Tibial nerve (tissue), 4 donors: ENCODE measurements around the gene CAMSAP2. TPM values are rescaled to one million over a fixed set of nuclear protein-coding genes. Genes with fewer than 3 reads are reported as not detected.
"Not testable (repeated sequence)": the region's sequence is repeated elsewhere in the genome, so short reads cannot be mapped to it uniquely, and the experiment has no call there.

Experiments used
- DNase-seq, 2 donors: peaks; one replicate each; pipeline ENCODE4 v3.0.0-alpha.2; 2019; ENCODE audit warnings: low spot score in 2 of 2
- H3K27ac ChIP-seq, 4 donors: fragments of 200-600 bp; sonication (generic) in 3 of 4; one replicate each; pipeline ENCODE4 v1.5.1; 2017 to 2019; ENCODE audit warnings: mild to moderate bottlenecking in 1 of 4
- H3K27me3 ChIP-seq, 2 donors: fragments of 200-600 bp; sonication (generic) in 1 of 2; one replicate each; pipeline versions ENCODE4 v1.5.1 to v1.6.0; 2017 to 2019
- H3K36me3 ChIP-seq, 3 donors: fragments of 200-600 bp; sonication (generic); one replicate each; pipeline ENCODE4 v1.5.1; 2018 to 2019
- H3K4me1 ChIP-seq, 4 donors: fragments of 200-600 bp; sonication (generic) in 3 of 4; one replicate each; pipeline ENCODE4 v1.5.1; 2017 to 2019
- H3K4me3 ChIP-seq, 4 donors: fragments of 200-600 bp; sonication (generic) in 3 of 4; one replicate each; pipeline ENCODE4 v1.5.1; 2017 to 2019; ENCODE audit warnings: mild to moderate bottlenecking in 1 of 4, moderate library complexity in 1 of 4
- H3K9me3 ChIP-seq, 4 donors: fragments of 200-600 bp; sonication (generic) in 3 of 4; one replicate each; pipeline ENCODE4 v1.5.1; 2017 to 2019
- EP300 ChIP-seq, 2 donors: sonication (generic); formaldehyde crosslinking; IDR thresholded peaks; one replicate each; pipeline ENCODE4 v1.6.1; 2017; ENCODE audit warnings: antibody characterized with exemption in 2 of 2, mild to moderate bottlenecking in 1 of 2
- POLR2A ChIP-seq, 2 donors: fragments of 450-650 bp; IDR thresholded peaks; one replicate each; pipeline ENCODE4 v1.6.1; 2017; ENCODE audit warnings: antibody characterized with exemption in 2 of 2, mild to moderate bottlenecking in 2 of 2, moderate library complexity in 2 of 2
- WGBS, 2 donors: methylation state at CpG; one replicate each; pipeline ENCODE4 v1.1.5; 2018; 5-methylcytosine and 5-hydroxymethylcytosine counted together
- total RNA-seq, 4 donors: library from RNA; depleted of rRNA; stranded (reverse); fragments of >200 nt; gene quantifications; one replicate each; pipeline ENCODE4 v1.1.0, GENCODE V29; 2016
- TF ChIP-seq, protein P1 (sequence below), 5 experiments: fragments of 200-600 bp in 3 of 5; fragments of 450-650 bp in 2 of 5; sonication (generic) in 3 of 5; IDR thresholded peaks; one replicate each; pipeline ENCODE4 v1.5.1; 2016 to 2019; ENCODE audit warnings: antibody characterized with exemption in 5 of 5, mild to moderate bottlenecking in 3 of 5, moderate library complexity in 2 of 5

CAMSAP2 gene
- total RNA-seq, 4 donors from 2014 or later, result 27.3 to 38.9 (median 31.6) TPM

DNA sequence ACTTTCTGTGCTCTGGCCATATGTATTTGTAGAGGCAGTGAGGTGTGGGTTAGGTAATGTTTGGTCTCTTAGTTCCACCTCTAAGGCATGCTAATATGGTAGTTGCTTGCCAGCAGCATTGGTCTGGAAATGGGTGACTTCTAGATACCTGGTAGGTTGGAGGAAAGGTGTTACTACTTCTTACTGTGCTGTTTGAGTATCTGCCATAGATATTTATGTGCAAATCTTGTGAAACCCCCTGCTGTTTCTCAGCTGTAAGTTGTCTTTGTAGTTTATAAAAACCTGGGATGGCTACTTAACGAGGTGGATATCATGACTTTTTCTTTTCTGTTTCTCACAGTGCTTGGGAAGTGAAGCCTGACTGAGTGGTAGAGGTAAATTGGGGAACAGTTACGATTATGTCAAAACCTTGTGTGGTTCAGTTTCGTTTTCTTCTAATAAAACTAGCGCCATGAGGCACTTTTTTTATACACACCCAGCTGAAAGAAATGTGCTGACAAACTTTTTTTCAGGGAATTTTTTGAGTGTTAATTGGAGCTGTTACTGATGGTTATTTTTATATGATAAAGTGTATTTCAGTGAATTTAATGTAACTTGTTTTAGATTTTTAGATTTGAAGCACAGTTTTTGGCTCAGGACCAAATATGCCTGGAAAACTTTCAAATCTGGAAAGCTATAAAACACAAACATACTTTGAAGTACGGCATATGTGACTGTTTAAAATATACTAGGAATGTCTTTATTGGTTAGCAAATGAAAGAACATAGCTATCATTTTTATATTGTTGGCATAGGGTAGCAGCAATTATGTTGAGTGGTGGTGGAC, 42.1 kb downstream of the CAMSAP2 start:
- H3K4me3 ChIP-seq, result peak overlapping the region in 1 of 4 donors; percentile 1
- peaks cover 0 to 24% (median 0%) of the 10 kb centered on the region in 3 donors for H3K36me3 ChIP-seq
- no peaks in the 10 kb centered on the region for H3K27me3 ChIP-seq
- H3K4me1 ChIP-seq, result peaks cover 0 to 43% (median 9%) of the 10 kb centered on the region in 4 donors
- TF ChIP-seq EP300 (IDR thresholded peaks at IDR 0.05) (no peak), POLR2A (IDR thresholded peaks at IDR 0.05) (no peak)
- TF ChIP-seq, protein P1, sequence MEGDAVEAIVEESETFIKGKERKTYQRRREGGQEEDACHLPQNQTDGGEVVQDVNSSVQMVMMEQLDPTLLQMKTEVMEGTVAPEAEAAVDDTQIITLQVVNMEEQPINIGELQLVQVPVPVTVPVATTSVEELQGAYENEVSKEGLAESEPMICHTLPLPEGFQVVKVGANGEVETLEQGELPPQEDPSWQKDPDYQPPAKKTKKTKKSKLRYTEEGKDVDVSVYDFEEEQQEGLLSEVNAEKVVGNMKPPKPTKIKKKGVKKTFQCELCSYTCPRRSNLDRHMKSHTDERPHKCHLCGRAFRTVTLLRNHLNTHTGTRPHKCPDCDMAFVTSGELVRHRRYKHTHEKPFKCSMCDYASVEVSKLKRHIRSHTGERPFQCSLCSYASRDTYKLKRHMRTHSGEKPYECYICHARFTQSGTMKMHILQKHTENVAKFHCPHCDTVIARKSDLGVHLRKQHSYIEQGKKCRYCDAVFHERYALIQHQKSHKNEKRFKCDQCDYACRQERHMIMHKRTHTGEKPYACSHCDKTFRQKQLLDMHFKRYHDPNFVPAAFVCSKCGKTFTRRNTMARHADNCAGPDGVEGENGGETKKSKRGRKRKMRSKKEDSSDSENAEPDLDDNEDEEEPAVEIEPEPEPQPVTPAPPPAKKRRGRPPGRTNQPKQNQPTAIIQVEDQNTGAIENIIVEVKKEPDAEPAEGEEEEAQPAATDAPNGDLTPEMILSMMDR (IDR thresholded peaks at IDR 0.05), result no peak
- peak overlapping the region in 3 of 4 donors; percentile 0 to 13 (median 12) for H3K27ac ChIP-seq
- no peak for DNase-seq
- WGBS, 2 donors, result 19 to 20% methylated on average over 5 of the region's 5 CpGs
- H3K9me3 ChIP-seq, result peaks cover 0 to 3% (median 0%) of the 10 kb centered on the region in 4 donors

DNA sequence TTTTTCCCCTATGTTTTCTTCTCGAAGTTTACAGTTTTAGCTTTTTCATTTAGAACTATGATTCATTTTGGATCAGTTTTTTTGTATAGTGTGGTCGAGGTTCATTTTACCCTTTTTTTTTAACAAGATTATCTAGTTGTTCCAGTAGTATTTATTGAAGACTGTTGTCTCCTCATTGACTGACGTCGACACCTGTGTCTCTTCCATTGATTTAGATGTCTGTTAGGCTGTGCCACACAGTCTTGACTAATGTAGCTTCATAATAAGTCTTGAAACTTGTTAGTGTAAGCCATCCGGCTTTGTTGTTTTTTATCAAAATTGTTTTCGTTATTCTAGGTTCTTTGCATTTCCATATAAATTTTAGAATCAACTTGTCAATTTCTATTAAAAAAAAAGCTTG, 45.2 kb downstream of the CAMSAP2 start:
- 95 to 98% methylated on average over 6 of the region's 6 CpGs for WGBS, 2 donors
- peaks cover 0 to 38% (median 0%) of the 10 kb centered on the region in 3 donors for H3K36me3 ChIP-seq
- DNase-seq, result no peak
- peaks cover 0 to 3% (median 0%) of the 10 kb centered on the region in 4 donors for H3K9me3 ChIP-seq
- no peaks in the 10 kb centered on the region for H3K27me3 ChIP-seq
- H3K4me3 ChIP-seq, result no peak overlapping the region
- TF ChIP-seq POLR2A (IDR thresholded peaks at IDR 0.05) (no peak), EP300 (IDR thresholded peaks at IDR 0.05) (no peak)
- TF ChIP-seq, protein P1 (IDR thresholded peaks at IDR 0.05), result no peak
- H3K27ac ChIP-seq, result no peak overlapping the region
- H3K4me1 ChIP-seq, result peaks cover 0 to 23% (median 4%) of the 10 kb centered on the region in 4 donors

DNA sequence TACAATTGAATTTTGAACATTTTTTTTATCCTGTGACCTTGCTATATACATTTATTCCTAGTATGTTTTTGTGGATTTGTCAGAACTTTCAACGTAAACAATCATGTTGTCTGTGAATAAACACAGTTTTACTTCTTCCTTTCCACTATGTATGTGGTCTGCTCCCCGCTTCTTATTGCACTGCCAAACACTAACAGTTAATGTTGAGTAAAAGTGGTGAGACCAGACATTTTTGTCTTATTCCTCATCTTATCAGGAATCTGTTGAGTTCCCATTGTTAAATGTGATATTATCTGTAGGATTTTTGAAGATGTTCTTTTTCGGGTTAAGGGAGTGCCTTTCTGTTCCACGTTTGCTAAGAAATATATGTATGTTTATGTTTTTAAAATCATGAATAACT, 45.9 kb downstream of the CAMSAP2 start:
- Histone ChIP-seq H3K9me3 (peaks cover 0 to 3% (median 0%) of the 10 kb centered on the region in 4 donors), H3K36me3 (peaks cover 0 to 38% (median 0%) of the 10 kb centered on the region in 3 donors), H3K27me3 (no peaks in the 10 kb centered on the region), H3K27ac (no peak overlapping the region), H3K4me1 (peaks cover 0 to 18% (median 4%) of the 10 kb centered on the region in 4 donors), H3K4me3 (no peak overlapping the region)
- 93 to 96% methylated on average over 4 of the region's 4 CpGs for WGBS, 2 donors
- TF ChIP-seq POLR2A (IDR thresholded peaks at IDR 0.05), result no peak
- TF ChIP-seq EP300 (IDR thresholded peaks at IDR 0.05), result no peak
- TF ChIP-seq, protein P1 (IDR thresholded peaks at IDR 0.05), result no peak
- DNase-seq, result no peak

DNA sequence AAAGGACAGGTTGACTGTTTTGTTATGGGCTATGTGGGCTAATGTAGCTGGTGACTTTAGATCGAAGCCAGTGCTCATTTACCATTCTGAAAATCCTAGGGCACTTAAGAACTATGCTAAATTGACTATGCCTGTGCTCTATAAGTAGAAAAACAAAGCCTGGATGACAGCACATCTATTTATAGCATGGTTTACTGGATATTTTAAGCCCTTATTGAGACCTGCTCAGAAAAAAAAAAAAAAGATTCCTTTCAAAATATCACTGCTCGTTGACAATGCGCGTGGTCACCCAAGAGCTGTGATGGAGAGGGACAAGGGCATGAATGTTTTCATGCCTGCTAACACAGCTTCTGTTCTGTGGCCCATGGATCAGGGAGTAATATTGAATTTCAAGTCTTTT, 48.1 kb downstream of the CAMSAP2 start:
- no peak for DNase-seq
- WGBS, 2 donors, result 91% methylated on average over 4 of the region's 4 CpGs
- Histone ChIP-seq H3K4me3 (no peak overlapping the region), H3K27ac (no peak overlapping the region), H3K9me3 (peaks cover 0 to 3% (median 0%) of the 10 kb centered on the region in 4 donors), H3K27me3 (no peaks in the 10 kb centered on the region), H3K36me3 (peaks cover 0 to 32% (median 0%) of the 10 kb centered on the region in 3 donors), H3K4me1 (no peaks in the 10 kb centered on the region)
- no peak for TF ChIP-seq EP300 (IDR thresholded peaks at IDR 0.05)
- no peak for TF ChIP-seq POLR2A (IDR thresholded peaks at IDR 0.05)
- TF ChIP-seq, protein P1 (IDR thresholded peaks at IDR 0.05), result no peak

DNA sequence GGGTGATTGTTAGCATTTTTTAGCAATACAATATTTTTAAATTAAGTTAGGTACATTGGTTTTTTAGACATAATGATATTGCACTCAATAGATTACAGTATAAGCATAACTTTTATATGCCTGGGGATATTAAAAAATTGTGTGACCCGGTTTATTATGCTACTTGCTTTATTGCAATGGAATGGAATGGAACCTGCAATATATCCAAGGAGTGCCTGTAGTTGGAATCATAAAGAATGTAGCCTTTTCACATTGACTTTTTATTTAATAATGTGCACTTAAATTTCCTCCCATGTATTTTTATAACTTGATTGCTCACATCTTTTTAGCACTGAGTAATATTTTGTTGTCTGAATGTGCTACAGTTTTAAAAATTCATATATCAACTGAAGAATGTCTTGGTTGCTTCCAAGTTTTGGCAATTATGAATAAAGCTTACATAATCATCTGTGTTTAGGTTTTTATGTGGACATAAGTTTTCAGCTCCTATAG, 49.2 kb downstream of the CAMSAP2 start:
- Histone ChIP-seq H3K36me3 (peaks cover 0 to 25% (median 0%) of the 10 kb centered on the region in 3 donors), H3K4me3 (no peak overlapping the region), H3K4me1 (no peaks in the 10 kb centered on the region), H3K27ac (no peak overlapping the region), H3K27me3 (no peaks in the 10 kb centered on the region), H3K9me3 (no peaks in the 10 kb centered on the region)
- TF ChIP-seq POLR2A (IDR thresholded peaks at IDR 0.05) (no peak), EP300 (IDR thresholded peaks at IDR 0.05) (no peak)
- TF ChIP-seq, protein P1 (IDR thresholded peaks at IDR 0.05), result no peak
- 85 to 94% methylated on average over 1 of the region's 1 CpG for WGBS, 2 donors
- no peak for DNase-seq

DNA sequence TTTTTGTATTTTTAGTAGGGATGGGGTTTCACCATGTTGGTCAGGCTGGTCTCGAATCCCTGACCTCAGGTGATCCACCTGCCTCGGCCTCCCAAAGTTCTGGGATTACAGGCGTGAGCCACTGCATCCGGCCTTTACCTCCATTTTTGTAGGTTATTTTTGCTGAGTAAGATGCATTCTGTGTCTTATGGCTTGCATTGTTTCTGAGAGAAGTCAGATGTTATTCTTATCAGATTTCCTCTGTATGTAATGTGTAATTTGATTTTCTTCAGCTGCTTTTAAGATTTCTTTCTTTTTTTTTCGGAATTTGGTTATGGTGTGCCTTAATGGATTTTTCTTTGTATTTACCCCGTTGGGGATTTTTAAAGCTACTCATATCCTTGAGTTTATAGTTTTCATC, 52.3 kb downstream of the CAMSAP2 start:
- H3K9me3 ChIP-seq, H3K27me3 ChIP-seq, H3K27ac ChIP-seq, H3K4me3 ChIP-seq, DNase-seq: not testable (repeated sequence)
- WGBS, 2 donors, result 92 to 96% methylated on average over 6 of the region's 6 CpGs
- H3K36me3 ChIP-seq, result peaks cover 0 to 19% (median 0%) of the 10 kb centered on the region in 3 donors
- peaks cover 0 to 22% (median 0%) of the 10 kb centered on the region in 4 donors for H3K4me1 ChIP-seq
